HG03045 (cell line): ENCODE results near the gene FCN2.

Source experiments
- ATAC-seq: cut with Tn5 transposase; IDR thresholded peaks from one replicate; pipeline ENCODE4 v1.9.1; 2021; ENCODE audit warnings: mild to moderate bottlenecking, moderate library complexity; ENCODE audit not compliant: unreplicated experiment

FCN2 gene

GRCh38 chr9:134902936-134903335 lies 22.3 kb downstream of the FCN2 start:
- no peak for ATAC-seq

GRCh38 chr9:134908524-134909309 lies 28.1 kb downstream of the FCN2 start:
- no peak for ATAC-seq

- ATAC-seq = no peak
Observed at GRCh38 chr9:134909511-134910481, 29.2 kb downstream of the FCN2 start.

GRCh38 chr9:134912126-134912840 lies 31.7 kb downstream of the FCN2 start:
- no peak for ATAC-seq

- ATAC-seq = no peak
Observed at GRCh38 chr9:134913041-134913712, 32.6 kb downstream of the FCN2 start.

- no peak for ATAC-seq
Observed at GRCh38 chr9:134913713-134914500, 33.3 kb downstream of the FCN2 start.

- ATAC-seq = no peak
Observed at GRCh38 chr9:134914501-134914834, 33.9 kb downstream of the FCN2 start.

- ATAC-seq = no peak
Observed at GRCh38 chr9:134915046-134915985, 34.7 kb downstream of the FCN2 start.

- no peak for ATAC-seq
Observed at GRCh38 chr9:134916161-134916665, 35.6 kb downstream of the FCN2 start.

- no peak for ATAC-seq
Observed at GRCh38 chr9:134917431-134918373, 37.1 kb downstream of the FCN2 start, which contains the start of gene FCN1. TSS of gene FCN1 (minus strand) at chr9:134917912. CDS start at chr9:134917871, 41 bp downstream.

GRCh38 chr9:134918646-134919045 lies 38.0 kb downstream of the FCN2 start:
- ATAC-seq = no peak

- ATAC-seq = no peak
Observed at GRCh38 chr9:134919303-134919702, 38.7 kb downstream of the FCN2 start.

- ATAC-seq = no peak
Observed at GRCh38 chr9:134922066-134922931, 41.7 kb downstream of the FCN2 start.

- ATAC-seq = no peak
Observed at GRCh38 chr9:134922932-134923240, 42.3 kb downstream of the FCN2 start.

- no peak for ATAC-seq
Observed at GRCh38 chr9:134923466-134923865, 42.9 kb downstream of the FCN2 start.

GRCh38 chr9:134925011-134925511 lies 44.5 kb downstream of the FCN2 start:
- no peak for ATAC-seq
